ENCODE data around the gene YPEL4.
A peak's percentile ranks its signal among the peaks of the same experiment; 100 is the strongest.

The YPEL4 gene

DNA sequence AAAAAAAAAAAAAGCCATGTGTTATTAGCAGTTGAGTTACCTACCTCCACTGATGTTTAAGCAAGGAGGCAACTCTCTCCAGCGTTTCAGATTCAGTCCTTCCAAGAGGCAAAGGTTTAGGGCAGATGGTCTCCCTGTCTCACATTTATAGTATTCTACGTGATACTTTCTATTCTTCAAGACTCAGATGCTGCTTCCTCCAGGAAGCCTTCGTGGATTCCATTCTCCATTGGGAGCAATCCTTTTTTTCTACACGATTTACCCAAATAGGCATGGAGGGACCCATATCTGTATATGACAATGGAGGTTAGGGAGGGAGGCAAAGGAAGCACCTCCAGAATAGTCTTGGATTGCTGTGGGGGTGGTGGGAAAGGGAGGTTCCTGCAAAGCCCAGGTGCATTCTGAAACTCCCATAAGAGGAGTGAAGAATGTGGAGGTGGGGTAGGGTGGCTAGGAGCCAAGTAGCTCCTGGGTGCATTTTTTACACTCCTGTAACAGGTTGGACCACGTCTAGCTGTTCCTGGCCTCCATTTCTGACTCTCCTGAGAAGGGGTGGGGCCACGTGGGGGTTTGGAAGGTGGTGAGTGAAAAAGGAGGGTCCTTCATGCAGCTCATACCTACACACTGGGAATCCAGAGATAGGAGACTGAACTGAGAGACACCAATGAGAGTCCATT is 16.2 kb downstream of the YPEL4 start:
- H3K79me2 ChIP-seq (ENCODE audit: insufficient read depth, low read length): no peaks in the 10 kb centered on the region
- DNase-seq (no peak), ATAC-seq (ENCODE audit: insufficient read depth, low read depth) (no peak)
- TF ChIP-seq EZH2 (IDR thresholded peaks at IDR 0.05; ENCODE audit: borderline replicate concordance, low read depth, low read length, severe bottlenecking): no peak
- no peak overlapping the region for H3K27ac ChIP-seq (ENCODE audit: low read length)
- no peak overlapping the region for H2AFZ ChIP-seq (ENCODE audit: low read depth, low read length)
- H3K9me3 ChIP-seq (ENCODE audit: insufficient read depth, low read length, severe bottlenecking): no peaks in the 10 kb centered on the region
- H3K4me1 ChIP-seq (ENCODE audit: insufficient read depth, low read length): peaks cover 12% of the 10 kb centered on the region
- H3K4me3 ChIP-seq (ENCODE audit: low read depth in 1 of 2, low read length in 2 of 2): no peak overlapping the region
- H3K4me2 ChIP-seq (ENCODE audit: insufficient read depth, low read length): no peak overlapping the region
- no peak overlapping the region for H3K9ac ChIP-seq (ENCODE audit: low read depth, low read length)
- H3K27me3 ChIP-seq (ENCODE audit: insufficient read depth, low read length, poor library complexity): no peaks in the 10 kb centered on the region
- no peaks in the 10 kb centered on the region for H3K36me3 ChIP-seq (ENCODE audit: insufficient read depth, low read length)
- H4K20me1 ChIP-seq (ENCODE audit: insufficient read depth, low read length): no peaks in the 10 kb centered on the region

- no peak for ATAC-seq (ENCODE audit: insufficient read depth, low read depth)
- TF ChIP-seq EZH2 (IDR thresholded peaks at IDR 0.05; ENCODE audit: borderline replicate concordance, low read depth, low read length, severe bottlenecking): no peak
- no peak for TF ChIP-seq CTCF (IDR thresholded peaks at IDR 0.05; ENCODE audit: borderline replicate concordance, extremely low read depth, low read length, poor library complexity, severe bottlenecking)
These were observed 17.6 kb downstream of the YPEL4 start for GRCh38 chr11:57632116-57632515.

GRCh38 chr11:57630171-57630570 is 19.5 kb downstream of the YPEL4 start:
- Histone ChIP-seq H3K27ac (ENCODE audit: low read length) (no peak overlapping the region), H4K20me1 (ENCODE audit: insufficient read depth, low read length) (no peaks in the 10 kb centered on the region), H3K9me3 (ENCODE audit: insufficient read depth, low read length, severe bottlenecking) (no peaks in the 10 kb centered on the region), H3K4me1 (ENCODE audit: insufficient read depth, low read length) (no peaks in the 10 kb centered on the region; the same call in 1 of the 2 replicates), H3K79me2 (ENCODE audit: insufficient read depth, low read length) (no peaks in the 10 kb centered on the region), H3K4me2 (ENCODE audit: insufficient read depth, low read length) (no peak overlapping the region), H3K9ac (ENCODE audit: low read depth, low read length) (no peak overlapping the region), H2AFZ (ENCODE audit: low read depth, low read length) (no peak overlapping the region), H3K36me3 (ENCODE audit: insufficient read depth, low read length) (no peaks in the 10 kb centered on the region), H3K27me3 (ENCODE audit: insufficient read depth, low read length, poor library complexity) (no peaks in the 10 kb centered on the region), H3K4me3 (ENCODE audit: low read depth in 1 of 2, low read length in 2 of 2) (no peak overlapping the region)
- DNase-seq (no peak), ATAC-seq (ENCODE audit: insufficient read depth, low read depth) (no peak)
- no peak for TF ChIP-seq EZH2 (IDR thresholded peaks at IDR 0.05; ENCODE audit: borderline replicate concordance, low read depth, low read length, severe bottlenecking)
- TF ChIP-seq CTCF (IDR thresholded peaks at IDR 0.05; ENCODE audit: borderline replicate concordance, extremely low read depth, low read length, poor library complexity, severe bottlenecking): no peak

More at GRCh38 chr11:57632116-57632515, 17.6 kb downstream of the YPEL4 start:
- Histone ChIP-seq H3K79me2 (ENCODE audit: insufficient read depth, low read length) (no peaks in the 10 kb centered on the region), H3K27ac (ENCODE audit: low read length) (no peak overlapping the region), H3K9ac (ENCODE audit: low read depth, low read length) (no peak overlapping the region), H3K4me1 (ENCODE audit: insufficient read depth, low read length) (no peaks in the 10 kb centered on the region; the same call in 1 of the 2 replicates), H3K4me3 (ENCODE audit: low read depth in 1 of 2, low read length in 2 of 2) (no peak overlapping the region), H3K36me3 (ENCODE audit: insufficient read depth, low read length) (no peaks in the 10 kb centered on the region), H3K4me2 (ENCODE audit: insufficient read depth, low read length) (no peak overlapping the region), H2AFZ (ENCODE audit: low read depth, low read length) (no peak overlapping the region), H4K20me1 (ENCODE audit: insufficient read depth, low read length) (no peaks in the 10 kb centered on the region), H3K27me3 (ENCODE audit: insufficient read depth, low read length, poor library complexity) (no peaks in the 10 kb centered on the region), H3K9me3 (ENCODE audit: insufficient read depth, low read length, severe bottlenecking) (no peaks in the 10 kb centered on the region)
- DNase-seq: no peak

DNA sequence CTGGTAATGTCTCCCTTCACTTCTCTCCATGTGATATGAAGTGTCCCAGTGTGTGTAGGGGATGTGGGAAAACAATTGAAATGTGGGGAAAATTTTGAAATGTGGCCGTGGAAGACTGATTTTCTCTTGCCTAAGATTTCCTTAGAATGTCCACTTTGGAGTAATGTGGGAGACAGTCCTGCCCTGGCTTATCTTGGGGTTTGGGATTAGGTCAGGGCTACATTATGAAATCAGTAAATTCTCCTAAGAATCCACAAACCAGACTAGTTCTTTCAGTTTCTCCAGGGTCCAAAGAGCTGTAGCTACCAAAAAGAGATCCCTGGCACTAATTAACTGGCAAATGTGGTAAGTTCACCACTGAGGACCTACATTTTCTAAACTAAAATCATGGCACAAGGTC is 22.8 kb downstream of the YPEL4 start:
- no peak overlapping the region for H3K9ac ChIP-seq (ENCODE audit: low read depth, low read length)
- no peaks in the 10 kb centered on the region; the same call in 1 of the 2 replicates for H3K4me1 ChIP-seq (ENCODE audit: insufficient read depth, low read length)
- no peaks in the 10 kb centered on the region for H3K27me3 ChIP-seq (ENCODE audit: insufficient read depth, low read length, poor library complexity)
- H3K79me2 ChIP-seq (ENCODE audit: insufficient read depth, low read length): no peaks in the 10 kb centered on the region
- TF ChIP-seq EZH2 (IDR thresholded peaks at IDR 0.05; ENCODE audit: borderline replicate concordance, low read depth, low read length, severe bottlenecking): no peak
- TF ChIP-seq CTCF (IDR thresholded peaks at IDR 0.05; ENCODE audit: borderline replicate concordance, extremely low read depth, low read length, poor library complexity, severe bottlenecking): no peak
- no peaks in the 10 kb centered on the region for H3K9me3 ChIP-seq (ENCODE audit: insufficient read depth, low read length, severe bottlenecking)
- no peak overlapping the region for H3K4me2 ChIP-seq (ENCODE audit: insufficient read depth, low read length)
- no peak overlapping the region for H3K27ac ChIP-seq (ENCODE audit: low read length)
- DNase-seq (no peak), ATAC-seq (ENCODE audit: insufficient read depth, low read depth) (no peak)
- H4K20me1 ChIP-seq (ENCODE audit: insufficient read depth, low read length): no peaks in the 10 kb centered on the region
- no peak overlapping the region for H3K4me3 ChIP-seq (ENCODE audit: low read depth in 1 of 2, low read length in 2 of 2)
- H2AFZ ChIP-seq (ENCODE audit: low read depth, low read length): peak overlapping the region; percentile 30; the same call in 1 of the 2 replicates
- H3K36me3 ChIP-seq (ENCODE audit: insufficient read depth, low read length): no peaks in the 10 kb centered on the region
